ENCODE measurements around the gene FAM163A.
"Not testable (repeated sequence)": the region's sequence is repeated elsewhere in the genome, so short reads cannot be mapped to it uniquely, and the experiment has no call there.

Gene FAM163A

GRCh38 chr1:179855831-179856230 lies 112.7 kb downstream of the FAM163A start:
- DNase-seq (ENCODE audit: low read depth in 2 of 2): not testable (repeated sequence)

- no peak for DNase-seq (ENCODE audit: low read depth in 2 of 2)
Observed at GRCh38 chr1:179856296-179856695, 113.2 kb downstream of the FAM163A start.

GRCh38 chr1:179857009-179857408 lies 113.9 kb downstream of the FAM163A start:
- DNase-seq (ENCODE audit: low read depth in 2 of 2): no peak

GRCh38 chr1:179860652-179861051 lies 117.6 kb downstream of the FAM163A start:
- no peak for DNase-seq (ENCODE audit: low read depth in 2 of 2)

- DNase-seq (ENCODE audit: low read depth in 2 of 2): no peak
Observed at GRCh38 chr1:179865377-179865776, 122.3 kb downstream of the FAM163A start.
